SK-N-SH treated with all-trans-retinoic acid at 6 μM for 48 hours (cell line): ENCODE data around the gene SEMA5A.

Experiments
- ATAC-seq: fragments of 200-7000 bp; cut with Tn5 transposase; 3 replicates; pipeline ENCODE4 v1.9.1; 2020; ENCODE audit warnings: mild to moderate bottlenecking, moderate library complexity
- ARNTL ChIP-seq: fragments of 450-650 bp; formaldehyde crosslinking; IDR thresholded peaks from 2 replicates; pipeline ENCODE4 v1.5.0; 2020; ENCODE audit warnings: low read depth, mild to moderate bottlenecking, moderate library complexity, borderline replicate concordance
- BACH2 ChIP-seq: fragments of 250-450 bp; sonication (Bioruptor Pico); IDR thresholded peaks from 2 replicates; pipeline ENCODE4 v1.9.0; 2021; ENCODE audit warnings: mild to moderate bottlenecking, borderline replicate concordance
- CSDC2 ChIP-seq: fragments of 250-450 bp; sonication (Bioruptor Pico); IDR thresholded peaks from 2 replicates; pipeline ENCODE4 v1.5.0; 2020; ENCODE audit warnings: mild to moderate bottlenecking, moderate library complexity
- CSRNP3 ChIP-seq: fragments of 250-450 bp; sonication (Bioruptor Pico); IDR thresholded peaks from 2 replicates; pipeline ENCODE4 v1.5.1; 2021; ENCODE audit warnings: mild to moderate bottlenecking, moderate library complexity
- GLIS3 ChIP-seq: fragments of 250-450 bp; sonication (Bioruptor Pico); IDR thresholded peaks from 2 replicates; pipeline ENCODE4 v1.5.0; 2020; ENCODE audit warnings: mild to moderate bottlenecking, moderate library complexity
- ISL1 ChIP-seq: fragments of 250-450 bp; sonication (Bioruptor Pico); IDR thresholded peaks from 2 replicates; pipeline ENCODE4 v2.1.2; 2022; ENCODE audit warnings: mild to moderate bottlenecking, moderate library complexity
- OSR1 ChIP-seq: fragments of 250-450 bp; sonication (Bioruptor Pico); IDR thresholded peaks from 2 replicates; pipeline ENCODE4 v1.8.0; 2022; ENCODE audit warnings: moderate library complexity, mild to moderate bottlenecking, inconsistent platforms
- PATZ1 ChIP-seq: fragments of 250-450 bp; sonication (Bioruptor Pico); IDR thresholded peaks from 2 replicates; pipeline ENCODE4 v1.8.0; 2020; ENCODE audit warnings: mild to moderate bottlenecking, moderate library complexity, borderline replicate concordance
- PPARA ChIP-seq: fragments of 250-450 bp; sonication (Bioruptor Pico); IDR thresholded peaks from 2 replicates; pipeline ENCODE4 v1.5.0; 2020; ENCODE audit warnings: mild to moderate bottlenecking, borderline replicate concordance
- RARB ChIP-seq: fragments of 250-450 bp; sonication (Bioruptor Pico); IDR thresholded peaks from 2 replicates; pipeline ENCODE4 v1.8.0; 2021; ENCODE audit warnings: mild to moderate bottlenecking, moderate library complexity
- SNAI2 ChIP-seq: fragments of 250-450 bp; sonication (Bioruptor Pico); IDR thresholded peaks from 2 replicates; pipeline ENCODE4 v1.5.0; 2020; ENCODE audit warnings: mild to moderate bottlenecking, moderate library complexity
- TCF4 ChIP-seq: fragments of 250-450 bp; sonication (Bioruptor Pico); IDR thresholded peaks from 2 replicates; pipeline ENCODE4 v1.8.0; 2021; ENCODE audit warnings: mild to moderate bottlenecking, moderate library complexity, borderline replicate concordance
- TOX ChIP-seq: fragments of 250-450 bp; sonication (Bioruptor Pico); IDR thresholded peaks from 2 replicates; pipeline ENCODE4 v1.8.0; 2021; ENCODE audit warnings: mild to moderate bottlenecking, moderate library complexity, borderline replicate concordance
- ZC3H10 ChIP-seq: fragments of 250-450 bp; sonication (Bioruptor Pico); IDR thresholded peaks from 2 replicates; pipeline ENCODE4 v1.5.1; 2021; ENCODE audit warnings: mild to moderate bottlenecking, moderate library complexity
- ZFP3 ChIP-seq: fragments of 250-450 bp; sonication (Bioruptor Pico); IDR thresholded peaks from 2 replicates; pipeline ENCODE4 v1.5.0; 2020; ENCODE audit warnings: mild to moderate bottlenecking, moderate library complexity
- ZNF565 ChIP-seq: fragments of 450-650 bp; formaldehyde crosslinking; conservative IDR thresholded peaks from 2 replicates; pipeline ENCODE4 v1.5.0; 2020; ENCODE audit warnings: low read depth, mild to moderate bottlenecking, moderate library complexity
- ZNF70 ChIP-seq: fragments of 450-650 bp; formaldehyde crosslinking; IDR thresholded peaks from 2 replicates; pipeline ENCODE4 v1.5.0; 2020; ENCODE audit warnings: mild to moderate bottlenecking, moderate library complexity
- ZNF8 ChIP-seq: fragments of 450-650 bp; formaldehyde crosslinking; IDR thresholded peaks from 2 replicates; pipeline ENCODE4 v1.5.0; 2020; ENCODE audit warnings: mild to moderate bottlenecking, moderate library complexity
- TF ChIP-seq, protein P1 (sequence below): fragments of 250-450 bp; sonication (Bioruptor Pico); IDR thresholded peaks from 2 replicates; pipeline ENCODE4 v1.5.1; 2020; ENCODE audit warnings: low read depth, mild to moderate bottlenecking, moderate library complexity

Gene SEMA5A

DNA sequence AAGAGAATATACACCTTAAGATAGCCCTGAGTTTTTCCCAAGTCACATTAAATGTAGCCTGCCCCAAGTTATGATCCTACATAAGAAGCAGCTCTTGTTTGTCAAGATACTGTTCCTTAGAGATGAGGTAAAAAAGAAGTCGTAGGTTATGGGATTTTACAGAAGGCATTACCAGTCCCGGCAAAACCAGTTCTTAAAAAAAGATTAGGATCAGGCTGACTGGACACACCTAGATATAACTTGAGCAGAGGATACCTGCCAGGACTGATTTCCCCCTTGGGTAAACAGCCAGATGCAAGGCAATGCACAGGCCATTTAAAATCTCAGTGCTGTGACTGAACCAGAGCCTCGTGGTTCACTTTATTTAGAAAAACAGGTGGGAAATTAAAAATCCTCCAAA lies 14.1 kb upstream of the SEMA5A start:
- no peak for ATAC-seq
- TF ChIP-seq, protein P1, sequence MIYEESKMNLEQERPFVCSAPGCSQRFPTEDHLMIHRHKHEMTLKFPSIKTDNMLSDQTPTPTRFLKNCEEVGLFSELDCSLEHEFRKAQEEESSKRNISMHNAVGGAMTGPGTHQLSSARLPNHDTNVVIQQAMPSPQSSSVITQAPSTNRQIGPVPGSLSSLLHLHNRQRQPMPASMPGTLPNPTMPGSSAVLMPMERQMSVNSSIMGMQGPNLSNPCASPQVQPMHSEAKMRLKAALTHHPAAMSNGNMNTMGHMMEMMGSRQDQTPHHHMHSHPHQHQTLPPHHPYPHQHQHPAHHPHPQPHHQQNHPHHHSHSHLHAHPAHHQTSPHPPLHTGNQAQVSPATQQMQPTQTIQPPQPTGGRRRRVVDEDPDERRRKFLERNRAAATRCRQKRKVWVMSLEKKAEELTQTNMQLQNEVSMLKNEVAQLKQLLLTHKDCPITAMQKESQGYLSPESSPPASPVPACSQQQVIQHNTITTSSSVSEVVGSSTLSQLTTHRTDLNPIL (CRISPR knock-in tag), result no peak
- TF ChIP-seq ARNTL (CRISPR knock-in tag) (no peak), TOX (CRISPR knock-in tag) (no peak), GLIS3 (CRISPR knock-in tag) (no peak), CSDC2 (CRISPR knock-in tag) (no peak), OSR1 (CRISPR knock-in tag) (no peak)

DNA sequence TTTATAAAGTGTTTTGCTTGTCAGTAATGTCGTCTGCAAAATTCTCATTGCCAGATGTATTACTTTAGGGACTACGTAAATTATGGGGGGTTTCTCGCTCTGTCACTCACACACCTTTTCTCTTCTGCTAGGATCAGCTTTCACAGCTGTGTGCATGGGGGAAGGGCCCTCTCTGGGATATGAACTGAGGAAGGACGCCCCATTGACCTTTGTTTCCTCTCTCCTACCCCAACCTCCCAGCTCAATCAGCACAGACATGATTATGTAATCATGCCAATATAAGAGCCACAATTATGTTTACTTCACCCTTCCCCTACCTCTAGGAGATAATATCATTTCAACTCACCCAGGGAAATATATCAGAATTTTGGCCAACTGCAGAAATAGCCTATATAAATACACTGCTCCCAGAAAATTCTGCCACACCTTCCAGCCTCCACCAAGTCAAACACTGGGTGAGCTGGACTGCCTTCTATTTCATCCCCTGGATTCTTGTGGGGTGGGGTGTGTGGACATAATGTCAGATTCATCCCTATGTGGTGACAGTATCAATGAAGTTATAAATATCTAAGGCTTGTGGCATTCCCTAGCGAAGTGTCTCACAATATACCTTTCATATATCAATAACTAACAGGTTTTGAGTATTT lies 12.6 kb upstream of the SEMA5A start:
- ATAC-seq, result no peak
- TF ChIP-seq ZFP3 (no peak), ZNF565 (CRISPR knock-in tag) (no peak), ZC3H10 (CRISPR knock-in tag) (no peak), OSR1 (CRISPR knock-in tag) (no peak), PPARA (CRISPR knock-in tag) (no peak)

GRCh38 chr5:9557696-9558095 lies 11.8 kb upstream of the SEMA5A start:
- no peak for TF ChIP-seq TCF4 (CRISPR knock-in tag)
- no peak for TF ChIP-seq OSR1 (CRISPR knock-in tag)
- TF ChIP-seq PPARA (CRISPR knock-in tag), result no peak
- no peak for TF ChIP-seq RARB (CRISPR knock-in tag)
- TF ChIP-seq BACH2 (CRISPR knock-in tag), result no peak
- no peak for TF ChIP-seq ZNF70
- TF ChIP-seq ZFP3, result no peak
- TF ChIP-seq PATZ1 (CRISPR knock-in tag), result no peak
- TF ChIP-seq ZNF565 (CRISPR knock-in tag), result no peak
- no peak for TF ChIP-seq TOX (CRISPR knock-in tag)
- no peak for TF ChIP-seq CSRNP3 (CRISPR knock-in tag)
- no peak for TF ChIP-seq ZNF8 (CRISPR knock-in tag)
- TF ChIP-seq ARNTL (CRISPR knock-in tag), result no peak
- TF ChIP-seq SNAI2 (CRISPR knock-in tag), result no peak
- TF ChIP-seq GLIS3 (CRISPR knock-in tag), result no peak
- TF ChIP-seq ISL1, result no peak
- TF ChIP-seq CSDC2 (CRISPR knock-in tag), result no peak
- TF ChIP-seq, protein P1 (CRISPR knock-in tag), result no peak
- no peak for ATAC-seq

GRCh38 chr5:9555961-9556360 lies 10.1 kb upstream of the SEMA5A start:
- no peak for TF ChIP-seq PATZ1 (CRISPR knock-in tag)
- TF ChIP-seq OSR1 (CRISPR knock-in tag), result no peak
- TF ChIP-seq, all 23 proteins: peak for 0
- no peak for ATAC-seq
